HT1080 (cell line): ENCODE data around the gene TRIM5. TPM values are rescaled to one million over a fixed set of nuclear protein-coding genes. Genes with fewer than 3 reads are reported as not detected.
"Not testable (repeated sequence)": the region's sequence is repeated elsewhere in the genome, so short reads cannot be mapped to it uniquely, and the experiment has no call there.

Experiments
- DNase-seq: peaks from one replicate; pipeline ENCODE4 v3.0.0-alpha.2; 2015; ENCODE audit warnings: low read depth
- total RNA-seq: library from RNA; depleted of rRNA; stranded (reverse); fragments of >200 nt; shearing (Covaris generic); gene quantifications from 2 replicates; pipeline ENCODE4 v1.2.3, GENCODE V29; 2014

The TRIM5 gene
- total RNA-seq, 1 experiment from 2014 or later, result 29.2 TPM

DNA sequence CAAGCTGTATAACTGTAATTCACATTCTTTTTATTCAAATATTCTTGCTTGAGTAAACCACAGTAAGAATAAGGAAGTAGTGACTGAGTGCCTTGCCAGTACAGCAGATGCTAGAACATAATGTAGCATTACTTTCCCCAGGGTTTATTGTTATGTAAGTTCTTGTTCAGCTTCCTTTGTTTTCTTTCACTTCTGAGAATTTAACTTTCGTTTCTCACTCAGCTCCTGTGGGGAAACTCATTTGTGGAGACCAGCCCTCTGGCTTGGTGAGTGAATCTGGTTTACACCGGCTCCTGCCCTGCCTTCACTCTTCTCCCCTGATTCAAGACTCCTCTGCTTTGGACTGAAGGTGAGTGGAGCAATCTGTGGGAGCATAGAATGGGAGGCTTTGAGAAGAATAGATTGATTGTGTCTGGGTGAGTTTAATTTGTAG is 4.7 kb upstream of the TRIM5 start, which contains the start of gene TRIM22:
TSS of gene TRIM22 (plus strand) at position 240 of the 433 bp plus-strand sequence. CDS start 6,443 bp downstream, outside the sequence.
- peak; percentile 66 for DNase-seq

DNA sequence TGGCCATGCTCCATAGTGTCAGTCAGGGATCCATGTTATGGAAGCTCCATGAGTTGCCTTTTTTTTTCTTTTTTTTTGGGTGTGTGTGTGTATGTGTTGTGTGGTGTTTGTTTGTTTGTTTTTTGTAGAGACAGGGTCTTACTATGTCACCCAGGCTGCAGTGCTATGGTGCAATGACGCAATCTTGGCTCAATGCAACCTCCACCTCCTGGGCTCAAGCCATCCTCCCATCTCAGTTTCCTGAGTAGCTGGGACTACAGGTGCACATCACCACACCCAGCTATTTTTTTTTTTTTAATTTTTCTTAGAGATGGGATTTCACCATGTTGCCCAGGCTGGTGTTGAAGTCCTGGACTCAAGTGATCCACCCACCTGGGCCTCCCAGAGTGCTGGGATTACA is 3.6 kb upstream of the TRIM5 start:
- DNase-seq, result no peak

- no peak for DNase-seq
These were observed 1.6 kb upstream of the TRIM5 start for GRCh38 chr11:5686426-5686825.

GRCh38 chr11:5684036-5684645 is 733 bp downstream of the TRIM5 start:
- DNase-seq, result no peak

DNA sequence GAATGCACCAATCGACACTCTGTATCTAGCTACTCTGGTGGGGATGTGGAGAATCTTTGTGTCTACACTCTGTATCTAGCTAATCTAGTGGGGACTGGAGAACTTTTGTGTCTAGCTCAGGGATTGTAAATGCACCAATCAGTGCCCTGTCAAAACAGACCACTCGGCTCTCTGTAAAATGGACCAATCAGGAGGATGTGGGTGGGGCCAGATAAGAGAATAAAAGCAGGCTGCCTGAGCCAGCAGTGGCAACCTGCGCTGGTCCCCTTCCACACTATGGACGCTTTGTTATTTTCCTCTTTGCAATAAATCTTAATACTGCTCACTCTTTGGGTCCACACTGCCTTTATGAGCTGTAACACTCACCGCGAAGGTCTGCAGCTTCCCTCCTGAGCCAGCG is 1.3 kb downstream of the TRIM5 start:
- not testable (repeated sequence) for DNase-seq

- DNase-seq, result not testable (repeated sequence)
These were observed 1.9 kb downstream of the TRIM5 start for GRCh38 chr11:5682890-5683441.

DNA sequence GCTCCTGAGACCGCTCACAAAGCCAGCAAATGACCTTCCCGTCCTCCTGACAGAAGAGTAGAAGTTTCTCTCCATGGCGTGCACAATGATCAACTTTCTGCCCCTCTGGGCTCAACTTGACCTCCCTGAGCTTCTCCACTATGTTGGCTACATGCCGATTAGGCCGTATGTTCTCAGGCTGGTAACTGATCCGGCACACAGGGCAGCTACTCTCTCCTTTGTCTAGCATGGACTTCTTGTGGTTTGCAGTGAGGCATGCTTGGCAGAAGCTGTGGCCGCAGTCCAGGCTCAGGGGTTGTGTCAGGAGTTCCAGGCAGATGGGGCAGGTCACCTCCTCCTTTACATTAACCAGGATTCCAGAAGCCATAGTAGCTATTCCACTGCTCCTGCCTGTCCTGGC is 5.1 kb downstream of the TRIM5 start:
- DNase-seq, result no peak

DNA sequence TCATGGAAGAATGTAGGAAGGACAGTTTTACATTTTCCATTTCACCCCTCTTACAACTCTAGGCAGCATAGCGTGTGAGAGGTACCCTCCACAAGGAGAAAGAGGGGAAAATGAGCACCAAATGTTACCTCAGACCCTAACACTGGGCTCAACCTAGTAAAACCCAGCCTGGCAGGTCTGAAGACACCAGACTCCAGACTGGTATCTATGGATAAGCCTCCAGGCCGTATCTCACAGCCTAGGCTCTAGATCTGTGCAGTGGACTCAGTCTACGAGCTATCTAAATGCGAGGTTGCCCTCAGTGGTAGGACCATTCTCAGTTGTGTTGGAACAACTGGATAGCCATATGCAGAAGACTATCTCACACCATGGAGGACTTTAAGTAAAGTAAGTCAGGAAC is 10.5 kb downstream of the TRIM5 start:
- no peak for DNase-seq

- no peak for DNase-seq
These were observed 13.0 kb downstream of the TRIM5 start for GRCh38 chr11:5671831-5672230.

- no peak for DNase-seq
These were observed 18.5 kb downstream of the TRIM5 start for GRCh38 chr11:5666402-5666793.

DNA sequence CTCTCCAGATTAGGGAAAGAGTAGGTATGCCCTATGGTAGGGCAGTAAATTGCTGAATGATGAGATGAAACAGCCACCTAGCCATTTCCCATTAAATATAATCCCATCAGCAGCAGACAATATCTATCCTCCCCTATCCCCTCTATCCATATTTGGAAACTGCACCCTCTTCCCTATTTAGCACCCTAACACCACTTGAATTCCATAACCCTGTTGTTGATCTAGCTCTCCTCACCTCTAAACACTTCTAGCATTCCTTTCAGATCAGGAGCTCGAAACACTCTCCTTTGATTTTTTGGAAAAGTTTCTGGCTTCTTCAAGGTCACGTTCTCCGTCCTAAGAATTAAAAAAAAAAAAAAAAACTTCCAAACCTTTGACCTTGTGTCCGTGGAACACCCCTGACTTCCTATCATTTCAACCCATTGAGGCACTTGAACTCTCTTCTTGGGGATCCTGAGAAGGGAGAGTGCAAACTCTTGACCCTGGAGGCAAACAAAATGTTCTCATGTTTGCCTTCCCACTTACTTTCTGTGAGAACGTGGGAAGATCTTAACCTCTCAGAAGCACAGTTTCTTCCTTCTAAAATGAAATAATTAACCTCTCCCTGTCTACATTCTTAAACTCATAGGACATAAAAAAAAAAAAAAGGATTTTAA is 19.0 kb downstream of the TRIM5 start:
- DNase-seq, result no peak

DNA sequence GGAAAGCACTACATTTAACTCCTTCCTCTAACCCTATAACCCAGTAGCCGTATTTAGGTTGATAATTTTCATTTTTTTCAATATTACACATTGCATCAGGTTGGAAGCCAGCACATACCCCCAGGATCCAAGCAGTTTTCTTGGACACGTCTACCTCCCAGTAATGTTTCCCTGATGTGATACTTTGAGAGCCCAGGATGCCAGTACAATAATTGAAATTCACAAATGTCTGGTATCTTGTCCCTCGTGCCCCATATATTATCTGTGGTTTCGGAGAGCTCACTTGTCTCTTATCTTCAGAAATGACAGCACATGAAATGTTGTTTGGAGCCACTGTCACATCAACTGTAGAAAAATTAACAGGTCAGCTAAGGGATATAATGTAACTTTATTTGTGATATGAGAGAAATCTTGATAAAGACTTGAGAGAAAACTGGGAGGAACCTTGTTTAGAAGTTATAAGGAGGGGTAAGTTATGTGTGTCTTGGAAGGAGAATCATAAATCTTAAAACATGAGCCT is 19.8 kb downstream of the TRIM5 start:
- DNase-seq, result no peak

DNA sequence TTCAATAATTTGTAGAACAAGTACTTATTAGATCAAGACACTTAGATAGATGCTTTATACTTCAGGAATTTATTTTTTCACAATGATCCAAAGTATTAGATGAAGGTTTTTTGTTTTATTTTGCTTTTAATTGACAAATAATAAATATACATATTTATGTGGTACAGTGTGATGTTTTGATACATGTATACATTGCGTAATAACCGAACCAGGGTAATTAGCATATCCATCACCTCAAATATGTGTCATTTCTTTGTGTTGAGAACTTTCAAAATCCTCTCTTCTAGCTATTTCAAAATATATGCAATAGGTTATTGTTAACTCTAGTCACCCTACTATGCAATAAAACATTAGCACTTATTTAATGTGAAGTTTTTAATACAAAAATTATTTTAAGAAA is 21.4 kb downstream of the TRIM5 start:
- DNase-seq, result no peak

DNA sequence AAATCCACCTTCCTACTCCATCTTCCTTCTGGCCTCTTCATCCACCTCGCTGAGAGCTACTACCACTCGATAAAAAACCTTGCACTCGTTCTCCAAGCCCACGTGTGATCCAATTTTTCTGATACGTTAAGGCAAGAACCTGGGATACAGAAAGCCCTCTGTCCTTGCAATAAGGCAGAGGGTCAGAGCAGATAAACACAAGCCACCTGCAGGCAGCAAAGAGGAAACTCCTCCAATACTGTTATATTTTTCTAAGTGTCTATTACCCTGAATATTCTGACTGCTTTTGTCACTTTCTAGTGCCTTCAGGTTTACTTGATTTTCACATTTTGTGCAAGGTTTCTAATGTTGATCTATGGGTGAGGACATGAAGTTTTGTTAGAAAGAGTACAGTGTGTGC is 26.6 kb downstream of the TRIM5 start:
- no peak for DNase-seq

DNA sequence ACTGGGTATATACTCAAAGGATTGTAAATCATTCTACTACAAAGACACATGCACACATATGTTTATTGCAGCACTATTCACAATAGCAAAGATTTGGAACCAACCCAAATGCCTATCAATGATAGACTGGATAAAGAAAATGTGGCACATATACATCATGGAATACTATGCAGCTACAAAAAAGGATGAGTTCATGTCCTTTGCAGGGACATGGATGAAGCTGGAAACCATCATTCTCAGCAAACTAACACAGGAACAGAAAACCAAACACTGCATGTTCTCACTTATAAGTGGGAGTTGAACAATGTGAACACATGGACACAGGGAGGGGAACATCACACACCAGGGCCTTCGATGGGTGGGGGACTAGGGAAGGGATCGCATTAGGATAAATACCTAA is 27.9 kb downstream of the TRIM5 start:
- DNase-seq, result not testable (repeated sequence)

- DNase-seq, result no peak
These were observed 29.4 kb downstream of the TRIM5 start for GRCh38 chr11:5655474-5655873.

- no peak for DNase-seq
These were observed 38.7 kb downstream of the TRIM5 start for GRCh38 chr11:5646139-5646538.

DNA sequence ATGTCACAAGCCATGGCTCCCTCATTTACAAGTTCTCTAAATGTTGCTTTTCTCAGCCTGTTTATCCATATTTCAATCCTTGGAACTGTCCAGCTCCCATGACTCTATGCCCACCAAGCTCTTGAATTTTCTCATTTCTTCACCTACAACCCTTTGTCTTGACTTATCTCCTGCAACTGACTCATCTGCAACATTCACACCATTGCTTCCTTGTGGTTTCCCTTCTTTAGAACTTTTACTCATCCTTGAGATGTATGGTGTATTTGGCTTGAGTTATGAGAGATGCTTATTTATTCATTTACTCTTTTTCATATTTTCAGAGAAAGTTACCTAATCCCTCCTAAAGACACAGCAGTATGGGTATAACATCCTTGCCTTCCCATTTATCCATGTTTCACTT is 41.3 kb downstream of the TRIM5 start:
- no peak for DNase-seq

DNA sequence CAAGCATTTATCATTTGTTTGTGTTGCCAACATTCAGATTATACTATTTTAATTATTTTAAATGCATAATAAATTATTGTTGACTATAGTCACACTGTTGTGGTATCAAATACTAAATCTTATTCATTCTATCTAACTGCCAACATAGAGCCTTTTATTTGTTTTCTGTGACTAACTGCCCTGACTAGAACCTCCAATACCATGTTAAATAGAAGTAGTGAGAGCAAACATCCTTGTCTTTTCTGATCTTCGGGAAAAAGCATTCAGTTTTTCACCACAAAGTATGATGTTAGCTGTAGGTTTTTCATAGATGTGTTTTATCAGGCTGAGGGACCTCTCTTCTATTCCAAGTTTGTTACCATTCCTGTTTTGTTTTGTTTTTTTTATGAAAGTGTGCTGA is 44.9 kb downstream of the TRIM5 start:
- no peak for DNase-seq

DNA sequence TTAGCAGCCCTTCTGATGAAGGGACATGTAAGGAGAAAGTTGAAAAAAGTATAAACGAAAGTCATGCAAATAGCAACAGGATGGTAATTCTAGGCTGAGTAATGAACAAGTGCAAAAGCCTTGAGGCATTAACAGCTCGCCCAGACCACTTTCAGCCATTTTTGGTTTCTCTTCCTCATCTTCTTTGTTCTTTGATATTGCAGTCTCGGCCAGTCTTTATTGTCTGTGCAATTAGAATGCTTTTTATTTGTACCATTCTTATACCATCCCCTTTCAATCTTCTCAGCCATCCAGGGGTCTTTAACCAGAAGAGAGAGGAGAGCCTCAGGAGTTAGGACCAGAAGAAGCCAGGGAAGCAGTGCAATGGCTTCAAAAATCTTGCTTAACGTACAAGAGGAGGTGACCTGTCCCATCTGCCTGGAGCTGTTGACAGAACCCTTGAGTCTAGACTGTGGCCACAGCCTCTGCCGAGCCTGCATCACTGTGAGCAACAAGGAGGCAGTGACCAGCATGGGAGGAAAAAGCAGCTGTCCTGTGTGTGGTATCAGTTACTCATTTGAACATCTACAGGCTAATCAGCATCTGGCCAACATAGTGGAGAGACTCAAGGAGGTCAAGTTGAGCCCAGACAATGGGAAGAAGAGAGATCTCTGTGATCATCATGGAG is 52.8 kb downstream of the TRIM5 start:
- no peak for DNase-seq

- DNase-seq, result no peak
These were observed 53.5 kb downstream of the TRIM5 start for GRCh38 chr11:5631417-5631816.

- DNase-seq, result no peak
These were observed 58.7 kb downstream of the TRIM5 start for GRCh38 chr11:5626196-5626595.
